Activated CD4-positive, alpha-beta T cell treated with anti-CD3 and anti-CD28 coated beads, Interleukin-2, Interleukin-4, amounts not matched to agents 100 ng/mL and 50 ng/mL, durations not matched to agents 16 hours and 8 hours (primary cell): ENCODE results near the gene SNX13.
"Not testable (repeated sequence)": the region's sequence is repeated elsewhere in the genome, so short reads cannot be mapped to it uniquely, and the experiment has no call there.

ENCODE experiments used
- DNase-seq: peaks from one replicate; pipeline ENCODE4 v3.0.0-alpha.2; 2020; ENCODE audit warnings: low spot score

SNX13 gene

GRCh38 chr7:17845197-17845547 is 95.1 kb downstream of the SNX13 start:
- no peak for DNase-seq

GRCh38 chr7:17844514-17845196 is 95.6 kb downstream of the SNX13 start:
- no peak for DNase-seq

- no peak for DNase-seq
These were observed 96.3 kb downstream of the SNX13 start for GRCh38 chr7:17844022-17844421.

- no peak for DNase-seq
These were observed 97.3 kb downstream of the SNX13 start for GRCh38 chr7:17843041-17843440.

- no peak for DNase-seq
These were observed 107.4 kb downstream of the SNX13 start for GRCh38 chr7:17832820-17833355.

GRCh38 chr7:17832242-17832641 is 108.1 kb downstream of the SNX13 start:
- peak; percentile 15 for DNase-seq

GRCh38 chr7:17830206-17830605 is 110.1 kb downstream of the SNX13 start:
- no peak for DNase-seq

- no peak for DNase-seq
These were observed 111.3 kb downstream of the SNX13 start for GRCh38 chr7:17829001-17829400.

- no peak for DNase-seq
These were observed 117.6 kb downstream of the SNX13 start for GRCh38 chr7:17822547-17823173.

GRCh38 chr7:17816903-17817302 is 123.4 kb downstream of the SNX13 start:
- DNase-seq: no peak

GRCh38 chr7:17815318-17815717 is 125.0 kb downstream of the SNX13 start:
- no peak for DNase-seq

- DNase-seq: no peak
These were observed 126.2 kb downstream of the SNX13 start for GRCh38 chr7:17814058-17814457.

- DNase-seq: not testable (repeated sequence)
These were observed 131.1 kb downstream of the SNX13 start for GRCh38 chr7:17809215-17809614.

- DNase-seq: no peak
These were observed 133.1 kb downstream of the SNX13 start for GRCh38 chr7:17807242-17807641.

GRCh38 chr7:17806631-17807030 is 133.7 kb downstream of the SNX13 start:
- no peak for DNase-seq

- no peak for DNase-seq
These were observed 138.2 kb downstream of the SNX13 start for GRCh38 chr7:17802056-17802455.

- DNase-seq: no peak
These were observed 148.0 kb downstream of the SNX13 start for GRCh38 chr7:17792075-17792936.

- DNase-seq: no peak
These were observed 153.0 kb downstream of the SNX13 start for GRCh38 chr7:17787257-17787656.

- DNase-seq: no peak
These were observed 153.9 kb downstream of the SNX13 start for GRCh38 chr7:17786314-17786852.

GRCh38 chr7:17782216-17782549 is 158.1 kb downstream of the SNX13 start:
- no peak for DNase-seq

- DNase-seq: no peak
These were observed 158.6 kb downstream of the SNX13 start for GRCh38 chr7:17781491-17782215.

GRCh38 chr7:17779381-17779780 is 160.9 kb downstream of the SNX13 start:
- no peak for DNase-seq
